Tibial nerve (tissue), 4 donors: Measurements from ENCODE around the gene CELSR1. TPM values are rescaled to one million over a fixed set of nuclear protein-coding genes. Genes with fewer than 3 reads are reported as not detected.

Source experiments
- DNase-seq, 2 donors: peaks; one replicate each; pipeline ENCODE4 v3.0.0-alpha.2; 2019; ENCODE audit warnings: low spot score in 2 of 2
- H3K27ac ChIP-seq, 4 donors: fragments of 200-600 bp; sonication (generic) in 3 of 4; one replicate each; pipeline ENCODE4 v1.5.1; 2017 to 2019; ENCODE audit warnings: mild to moderate bottlenecking in 1 of 4
- H3K27me3 ChIP-seq, 2 donors: fragments of 200-600 bp; sonication (generic) in 1 of 2; one replicate each; pipeline versions ENCODE4 v1.5.1 to v1.6.0; 2017 to 2019
- H3K36me3 ChIP-seq, 3 donors: fragments of 200-600 bp; sonication (generic); one replicate each; pipeline ENCODE4 v1.5.1; 2018 to 2019
- H3K4me1 ChIP-seq, 4 donors: fragments of 200-600 bp; sonication (generic) in 3 of 4; one replicate each; pipeline ENCODE4 v1.5.1; 2017 to 2019
- H3K4me3 ChIP-seq, 4 donors: fragments of 200-600 bp; sonication (generic) in 3 of 4; one replicate each; pipeline ENCODE4 v1.5.1; 2017 to 2019; ENCODE audit warnings: mild to moderate bottlenecking in 1 of 4, moderate library complexity in 1 of 4
- H3K9me3 ChIP-seq, 4 donors: fragments of 200-600 bp; sonication (generic) in 3 of 4; one replicate each; pipeline ENCODE4 v1.5.1; 2017 to 2019
- CTCF ChIP-seq, 5 experiments: fragments of 200-600 bp in 3 of 5; fragments of 450-650 bp in 2 of 5; sonication (generic) in 3 of 5; IDR thresholded peaks; one replicate each; pipeline ENCODE4 v1.5.1; 2016 to 2019; ENCODE audit warnings: antibody characterized with exemption in 5 of 5, mild to moderate bottlenecking in 3 of 5, moderate library complexity in 2 of 5
- EP300 ChIP-seq, 2 donors: sonication (generic); formaldehyde crosslinking; IDR thresholded peaks; one replicate each; pipeline ENCODE4 v1.6.1; 2017; ENCODE audit warnings: antibody characterized with exemption in 2 of 2, mild to moderate bottlenecking in 1 of 2
- POLR2A ChIP-seq, 2 donors: fragments of 450-650 bp; IDR thresholded peaks; one replicate each; pipeline ENCODE4 v1.6.1; 2017; ENCODE audit warnings: antibody characterized with exemption in 2 of 2, mild to moderate bottlenecking in 2 of 2, moderate library complexity in 2 of 2
- WGBS, 2 donors: methylation state at CpG; one replicate each; pipeline ENCODE4 v1.1.5; 2018; 5-methylcytosine and 5-hydroxymethylcytosine counted together
- total RNA-seq, 4 donors: library from RNA; depleted of rRNA; stranded (reverse); fragments of >200 nt; gene quantifications; one replicate each; pipeline ENCODE4 v1.1.0, GENCODE V29; 2016

Gene CELSR1
- total RNA-seq, 4 donors from 2014 or later = 1.0 to 5.9 (median 2.6) TPM

GRCh38 chr22:46580940-46581537, 43.6 kb upstream of the CELSR1 start:
- H3K36me3 ChIP-seq = no peaks in the 10 kb centered on the region
- no peaks in the 10 kb centered on the region for H3K27me3 ChIP-seq
- WGBS, 2 donors = 77 to 78% methylated on average over 13 of the region's 13 CpGs
- DNase-seq = peak in 1 of 2 donors; percentile 4
- H3K27ac ChIP-seq = peak overlapping the region in 2 of 4 donors; percentile 59 to 84
- H3K4me3 ChIP-seq = no peak overlapping the region
- no peaks in the 10 kb centered on the region for H3K9me3 ChIP-seq
- TF ChIP-seq EP300 (IDR thresholded peaks at IDR 0.05) (no peak), CTCF (IDR thresholded peaks at IDR 0.05) (no peak), POLR2A (IDR thresholded peaks at IDR 0.05) (no peak)
- H3K4me1 ChIP-seq = peaks cover 0 to 65% (median 38%) of the 10 kb centered on the region in 4 donors

GRCh38 chr22:46579751-46580449, 42.5 kb upstream of the CELSR1 start:
- Histone ChIP-seq H3K4me3 (no peak overlapping the region), H3K27me3 (no peaks in the 10 kb centered on the region), H3K4me1 (peaks cover 0 to 65% (median 39%) of the 10 kb centered on the region in 4 donors), H3K9me3 (no peaks in the 10 kb centered on the region), H3K36me3 (no peaks in the 10 kb centered on the region), H3K27ac (peak overlapping the region; percentile 31 to 88 (median 78))
- no peak for TF ChIP-seq EP300 (IDR thresholded peaks at IDR 0.05)
- no peak for TF ChIP-seq CTCF (IDR thresholded peaks at IDR 0.05)
- TF ChIP-seq POLR2A (IDR thresholded peaks at IDR 0.05) = no peak
- WGBS, 2 donors = 78 to 85% methylated on average over 13 to 14 of the region's 14 CpGs
- DNase-seq = no peak

- Histone ChIP-seq H3K27ac (peak overlapping the region; percentile 54 to 88 (median 78)), H3K4me3 (peak overlapping the region in 2 of 4 donors; percentile 60 to 91), H3K36me3 (no peaks in the 10 kb centered on the region), H3K27me3 (no peaks in the 10 kb centered on the region), H3K4me1 (peaks cover 0 to 56% (median 39%) of the 10 kb centered on the region in 4 donors), H3K9me3 (no peaks in the 10 kb centered on the region)
- TF ChIP-seq EP300 (IDR thresholded peaks at IDR 0.05) (peak in 1 of 2 donors; percentile 21), POLR2A (IDR thresholded peaks at IDR 0.05) (no peak), CTCF (IDR thresholded peaks at IDR 0.05) (no peak)
- peak in 1 of 2 donors; percentile 56 for DNase-seq
- WGBS, 2 donors = 56 to 61% methylated on average over 15 of the region's 15 CpGs
Measured at GRCh38 chr22:46578824-46579561, 41.6 kb upstream of the CELSR1 start.

- TF ChIP-seq CTCF (IDR thresholded peaks at IDR 0.05) = no peak
- no peak for TF ChIP-seq POLR2A (IDR thresholded peaks at IDR 0.05)
- no peak for TF ChIP-seq EP300 (IDR thresholded peaks at IDR 0.05)
- H3K27me3 ChIP-seq = no peaks in the 10 kb centered on the region
- 42 to 50% methylated on average over 9 of the region's 9 CpGs for WGBS, 2 donors
- H3K4me1 ChIP-seq = peaks cover 0 to 55% (median 39%) of the 10 kb centered on the region in 4 donors
- no peak for DNase-seq
- peak overlapping the region; percentile 54 to 88 (median 78) for H3K27ac ChIP-seq
- H3K4me3 ChIP-seq = peak overlapping the region; percentile 59 to 91 (median 61)
- H3K36me3 ChIP-seq = no peaks in the 10 kb centered on the region
- H3K9me3 ChIP-seq = no peaks in the 10 kb centered on the region
Measured at GRCh38 chr22:46578251-46578823, 40.9 kb upstream of the CELSR1 start.
